NCI-H2171 treated with DMSO at 0.1 percent for 48 hours (cell line): ENCODE measurements around the gene ARHGAP45.
"Not testable (repeated sequence)": the region's sequence is repeated elsewhere in the genome, so short reads cannot be mapped to it uniquely, and the experiment has no call there.

Experiments used
- DNase-seq: peaks from one replicate; lab custom pipeline; 2025; lab: John Stamatoyannopoulos, UW

ARHGAP45 gene

DNA sequence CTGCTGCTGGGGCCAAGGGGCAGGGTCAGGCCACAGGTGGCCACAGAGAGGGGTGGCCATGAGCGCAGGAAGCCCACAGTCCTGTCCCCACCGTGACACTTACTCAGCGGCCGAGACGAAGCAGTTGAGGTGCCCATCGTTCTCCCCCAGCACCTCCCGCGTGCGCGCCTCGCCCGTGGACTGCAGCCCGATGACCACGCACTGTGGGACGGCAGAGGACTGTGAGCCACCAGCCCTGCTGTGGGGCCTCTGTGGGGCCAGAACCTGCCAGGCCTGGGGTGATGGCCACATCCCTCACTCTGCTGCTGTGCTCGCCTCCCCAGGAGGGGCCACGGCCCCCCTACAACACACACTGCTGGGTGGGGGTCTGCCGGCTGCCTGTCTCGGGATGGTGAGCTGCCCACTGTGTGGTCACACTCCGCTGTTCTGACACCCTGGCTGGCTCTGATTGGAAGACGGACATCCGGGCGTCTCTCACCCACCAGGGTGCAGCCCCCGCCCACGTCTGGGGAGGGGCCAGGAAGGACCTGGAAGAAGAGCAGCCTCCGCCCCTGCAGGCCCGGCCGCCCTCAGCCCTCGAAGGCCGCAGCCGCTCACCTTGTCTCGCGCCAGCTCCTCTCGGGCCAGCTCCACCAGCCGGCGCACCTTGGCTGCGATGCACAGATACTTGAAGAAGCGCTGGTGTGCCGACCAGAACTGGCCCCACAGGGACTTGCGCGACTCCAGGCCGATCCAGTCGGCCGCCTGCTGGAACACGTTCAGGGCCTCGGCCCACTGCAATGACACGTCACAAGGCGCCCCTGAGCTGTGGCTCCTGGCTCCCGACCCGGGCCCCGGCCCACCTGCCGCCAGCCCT lies 50.0 kb downstream of the ARHGAP45 start:
- DNase-seq: no peak

DNA sequence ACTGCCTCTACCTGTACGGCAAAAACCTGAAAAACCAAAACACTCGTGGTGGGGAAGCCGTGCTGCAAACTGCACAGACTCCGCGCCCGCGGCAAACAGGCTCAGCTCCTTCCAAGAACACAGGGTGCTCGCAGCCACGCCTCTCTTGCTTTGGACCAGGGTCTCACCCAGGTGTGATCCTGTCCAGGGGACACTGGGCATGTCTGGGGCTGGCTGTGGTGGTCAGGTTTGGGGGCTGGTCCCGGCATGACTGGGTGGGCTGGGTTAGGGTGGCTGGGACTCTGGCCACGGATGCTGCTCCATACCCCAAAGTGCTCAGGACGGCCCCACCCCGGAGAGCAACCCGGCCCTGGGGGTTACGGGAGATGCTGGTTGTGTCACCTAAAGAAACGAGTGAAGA lies 50.7 kb downstream of the ARHGAP45 start:
- DNase-seq: no peak

DNA sequence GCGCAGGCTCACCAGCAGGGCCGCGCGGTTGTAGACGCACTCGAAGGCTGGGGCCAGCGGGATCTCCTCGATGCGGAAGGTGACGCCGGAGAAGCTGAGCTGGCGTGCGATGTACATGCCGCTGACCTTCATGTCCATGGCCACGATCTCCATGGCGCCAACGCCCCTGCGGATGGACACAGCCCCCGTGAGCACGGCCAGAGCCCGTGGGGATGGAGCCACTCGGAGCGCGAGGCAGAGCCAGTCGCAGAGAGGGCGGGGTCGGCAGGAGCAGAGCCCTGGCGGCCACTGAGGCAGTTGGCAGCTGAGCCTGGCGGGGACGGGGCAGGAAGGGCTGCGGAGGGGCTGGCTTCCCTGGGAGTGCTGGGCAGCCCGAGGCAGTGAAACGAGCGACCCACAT lies 52.0 kb downstream of the ARHGAP45 start:
- DNase-seq: no peak

DNA sequence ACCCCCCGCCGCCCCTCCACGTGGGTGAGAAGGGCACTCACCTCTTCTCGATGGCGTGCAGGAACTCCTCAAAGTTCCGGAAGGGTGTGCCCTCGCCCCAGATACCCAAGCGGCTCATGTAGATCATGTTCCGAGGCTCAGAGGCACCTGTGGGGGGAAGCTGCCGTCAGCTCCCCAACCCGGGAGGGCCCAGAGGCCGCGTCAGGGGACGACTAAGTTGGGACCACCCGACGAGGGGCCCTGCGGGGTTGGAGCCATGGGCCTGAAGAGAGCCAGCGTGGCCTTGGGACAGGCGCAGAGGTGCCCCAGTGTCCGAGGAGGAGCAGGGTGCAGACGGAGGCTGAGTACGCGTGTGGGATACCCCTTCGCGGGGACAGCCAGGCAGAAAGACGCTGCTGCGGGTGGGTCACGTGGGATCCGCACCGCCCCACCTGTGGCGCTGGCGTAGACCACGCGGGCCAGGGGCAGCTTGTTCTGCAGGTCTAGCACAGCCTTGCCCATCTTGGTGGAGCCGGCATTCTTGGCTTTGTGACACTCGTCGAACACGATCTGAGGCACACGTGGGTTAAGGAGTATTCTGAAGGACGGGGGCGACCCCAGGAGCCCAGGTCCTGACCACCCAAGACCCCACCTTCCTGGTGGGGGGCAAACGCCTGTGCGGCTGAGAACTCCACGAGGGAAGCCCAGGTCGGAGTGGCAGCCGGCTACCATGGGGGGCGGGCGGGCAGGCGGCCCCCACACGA lies 52.7 kb downstream of the ARHGAP45 start:
- DNase-seq: no peak

DNA sequence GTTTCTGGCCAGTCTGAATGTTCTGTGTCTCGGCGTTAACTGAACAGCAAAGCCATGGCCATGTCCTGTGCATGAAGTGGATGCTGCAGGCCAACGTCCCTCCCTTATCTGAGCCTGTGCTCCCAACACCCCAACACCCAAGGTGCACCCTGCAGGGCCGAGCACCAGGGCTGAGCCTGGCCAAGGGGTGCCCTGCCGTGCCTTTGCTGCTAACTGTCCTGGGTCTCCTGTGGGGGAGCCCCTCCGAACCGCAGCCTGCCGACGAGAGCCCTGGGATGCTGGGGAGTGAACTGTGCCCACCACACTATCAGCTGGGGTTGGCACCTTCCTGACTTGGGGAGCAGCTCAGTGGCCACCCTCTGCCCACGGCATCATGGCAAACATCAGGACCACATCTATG lies 54.4 kb downstream of the ARHGAP45 start:
- DNase-seq: no peak

DNA sequence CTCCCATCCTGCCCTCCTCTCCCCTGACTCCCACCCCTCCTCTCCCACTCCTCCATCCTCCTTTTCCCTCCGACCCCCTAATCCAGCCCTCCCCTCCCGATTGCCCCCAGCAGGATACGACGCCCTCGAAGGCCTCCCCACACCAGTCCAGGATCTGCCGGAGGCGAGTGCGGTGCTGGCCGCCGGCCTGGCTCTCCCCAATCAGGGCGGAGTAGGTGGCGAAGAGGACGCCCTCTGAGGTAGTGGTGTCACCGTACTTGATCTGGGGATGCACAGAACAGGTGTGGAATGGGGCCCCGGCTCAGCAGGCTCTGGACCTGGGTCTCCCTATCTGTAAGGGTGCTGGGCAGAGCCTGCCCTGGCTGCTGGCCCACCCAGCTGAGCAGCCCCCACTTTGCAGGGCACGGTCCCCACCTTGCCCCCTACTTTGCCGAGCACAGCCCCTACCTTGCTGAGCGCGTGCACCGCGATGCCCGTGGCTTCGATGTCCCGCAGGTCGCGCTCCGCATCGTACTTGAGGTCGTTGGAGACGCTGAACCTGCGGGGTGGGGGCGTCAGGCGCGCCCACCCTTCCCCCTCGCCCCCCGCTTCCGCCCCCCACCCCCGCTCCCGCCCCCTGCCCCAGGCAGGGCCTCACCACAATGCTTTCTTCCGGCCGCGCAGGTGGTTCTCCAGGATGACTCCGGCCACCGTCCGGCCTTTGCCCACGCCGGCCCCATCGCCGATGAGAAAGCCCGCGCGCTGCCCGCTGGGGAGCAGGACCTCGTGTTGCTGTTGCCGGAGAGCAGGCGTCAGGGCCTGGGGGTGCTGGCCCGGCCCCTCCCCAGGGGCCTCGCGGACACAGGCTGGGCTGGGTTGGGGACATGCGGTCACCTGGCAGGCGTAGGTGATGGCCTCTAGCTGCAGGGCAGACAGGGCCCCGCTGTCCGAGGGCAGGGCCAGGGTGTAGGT lies 55.3 kb downstream of the ARHGAP45 start:
- DNase-seq: no peak

DNA sequence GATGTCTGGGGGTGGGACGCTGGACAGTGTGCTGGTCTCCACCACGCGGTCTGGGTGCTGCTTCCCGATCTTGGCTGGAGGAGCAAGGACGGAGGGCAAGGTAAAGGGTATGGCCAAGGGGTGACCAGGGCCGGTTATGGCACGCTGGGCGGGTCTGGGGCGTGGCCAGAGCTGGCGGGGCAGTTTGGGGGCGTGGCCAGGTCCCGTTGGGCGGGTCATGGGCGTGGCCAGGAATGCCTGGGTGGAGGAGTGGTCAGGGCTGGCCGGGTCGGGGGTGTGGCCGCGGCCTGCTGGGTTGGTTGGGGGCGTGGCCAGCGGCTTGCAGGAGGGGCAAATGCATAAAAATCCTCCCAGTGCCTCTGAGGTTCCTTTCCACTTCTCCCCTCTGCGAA lies 56.0 kb downstream of the ARHGAP45 start:
- no peak for DNase-seq

DNA sequence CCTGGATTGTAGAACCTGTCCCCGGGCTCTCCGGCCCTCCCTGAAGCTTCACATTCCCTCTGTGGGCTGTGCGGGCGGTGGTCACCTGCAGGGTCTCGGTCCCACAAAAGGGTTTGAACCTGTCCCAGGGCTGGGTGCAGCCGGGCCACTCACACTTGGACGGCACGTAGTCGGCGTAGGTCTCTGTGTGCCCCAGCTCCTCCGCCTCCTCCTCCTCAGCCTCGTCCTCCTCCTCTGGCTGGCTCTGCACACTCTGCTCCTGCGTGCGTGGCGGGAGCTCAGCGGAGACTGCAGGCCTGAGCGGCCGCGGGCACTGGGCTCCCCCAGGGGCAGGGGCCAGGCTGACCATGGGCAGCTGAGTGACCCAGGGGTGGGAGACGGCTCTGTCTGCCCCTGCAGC lies 56.4 kb downstream of the ARHGAP45 start:
- DNase-seq: no peak

DNA sequence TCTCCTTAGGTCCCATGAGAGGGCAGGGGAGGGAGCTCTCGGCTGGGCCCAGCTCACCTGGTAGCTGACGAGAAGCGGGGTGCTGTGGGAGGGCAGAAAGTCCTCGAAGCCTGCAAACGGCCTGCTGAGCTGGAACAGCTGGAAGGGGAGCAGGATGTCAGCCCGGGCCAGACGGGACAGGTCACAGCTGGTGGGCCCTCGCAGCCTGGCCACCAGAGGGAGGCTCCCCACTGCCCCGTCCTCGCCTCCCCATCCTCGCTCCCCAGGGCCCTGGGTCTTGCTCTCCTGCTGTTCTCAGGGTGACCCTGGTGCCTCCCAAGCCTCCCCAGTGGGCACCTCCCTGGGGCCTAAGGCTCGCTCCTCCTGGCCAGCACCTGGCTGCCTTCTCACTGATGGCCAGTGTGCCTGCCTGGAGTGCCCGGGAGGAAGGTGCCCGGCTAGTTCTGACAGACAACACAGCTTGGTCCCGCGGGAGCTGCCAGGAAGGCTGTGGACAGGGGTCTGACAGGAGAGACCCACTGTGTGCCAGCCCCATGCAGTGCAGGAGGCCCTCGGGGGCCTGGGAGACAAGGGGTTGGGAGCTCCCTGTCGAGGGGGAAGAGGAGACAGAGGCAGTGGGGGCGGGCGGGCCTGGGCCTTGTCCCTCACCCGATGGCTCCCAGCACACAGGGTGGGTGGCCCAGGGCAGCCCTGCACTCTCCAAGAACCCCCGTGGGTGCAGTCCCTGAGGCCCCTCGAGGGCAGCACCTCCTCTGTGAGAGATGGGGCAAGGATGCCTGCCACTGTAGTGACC lies 57.1 kb downstream of the ARHGAP45 start:
- no peak for DNase-seq

DNA sequence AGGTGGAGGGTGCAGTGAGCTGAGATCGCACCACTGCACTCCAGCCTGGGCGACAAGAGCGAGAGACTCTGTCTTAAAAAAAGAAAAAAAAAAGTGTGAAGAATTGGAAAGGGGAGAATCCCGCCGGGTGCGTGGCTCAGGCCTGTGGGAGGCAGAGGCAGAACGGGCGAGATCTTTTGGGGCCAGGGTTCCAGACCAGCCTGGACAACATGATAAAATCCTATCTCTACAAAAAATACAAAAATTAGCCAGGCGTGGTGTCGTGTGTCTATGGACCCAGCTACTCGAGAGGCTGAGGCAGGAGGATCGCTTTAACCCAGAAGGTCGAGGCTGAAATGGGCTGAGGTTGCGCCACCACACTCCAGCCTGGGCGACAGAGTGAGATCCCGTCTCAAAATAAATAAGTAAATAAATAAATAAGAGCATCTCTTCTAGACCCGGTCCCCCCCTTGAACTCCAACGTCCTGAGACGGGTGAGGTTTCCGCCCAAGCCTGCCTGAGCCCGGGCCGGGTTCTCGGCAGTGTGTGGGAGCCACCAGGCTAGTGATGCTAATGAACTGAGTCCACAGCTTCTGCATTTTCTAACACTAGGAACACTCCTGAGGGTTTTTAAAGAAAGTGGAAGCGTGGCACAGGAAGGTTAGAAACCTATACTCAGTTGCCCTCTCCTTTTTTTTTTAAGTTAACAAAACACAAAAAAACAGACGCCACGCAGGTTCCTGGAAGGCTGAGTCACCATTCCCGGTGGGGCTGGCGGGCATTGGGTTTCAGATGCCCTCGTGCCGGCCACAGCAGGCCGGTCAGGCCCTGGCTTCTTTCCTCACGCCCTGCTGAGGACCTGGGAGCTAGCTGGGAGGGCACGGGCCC lies 58.9 kb downstream of the ARHGAP45 start:
- DNase-seq: no peak

DNA sequence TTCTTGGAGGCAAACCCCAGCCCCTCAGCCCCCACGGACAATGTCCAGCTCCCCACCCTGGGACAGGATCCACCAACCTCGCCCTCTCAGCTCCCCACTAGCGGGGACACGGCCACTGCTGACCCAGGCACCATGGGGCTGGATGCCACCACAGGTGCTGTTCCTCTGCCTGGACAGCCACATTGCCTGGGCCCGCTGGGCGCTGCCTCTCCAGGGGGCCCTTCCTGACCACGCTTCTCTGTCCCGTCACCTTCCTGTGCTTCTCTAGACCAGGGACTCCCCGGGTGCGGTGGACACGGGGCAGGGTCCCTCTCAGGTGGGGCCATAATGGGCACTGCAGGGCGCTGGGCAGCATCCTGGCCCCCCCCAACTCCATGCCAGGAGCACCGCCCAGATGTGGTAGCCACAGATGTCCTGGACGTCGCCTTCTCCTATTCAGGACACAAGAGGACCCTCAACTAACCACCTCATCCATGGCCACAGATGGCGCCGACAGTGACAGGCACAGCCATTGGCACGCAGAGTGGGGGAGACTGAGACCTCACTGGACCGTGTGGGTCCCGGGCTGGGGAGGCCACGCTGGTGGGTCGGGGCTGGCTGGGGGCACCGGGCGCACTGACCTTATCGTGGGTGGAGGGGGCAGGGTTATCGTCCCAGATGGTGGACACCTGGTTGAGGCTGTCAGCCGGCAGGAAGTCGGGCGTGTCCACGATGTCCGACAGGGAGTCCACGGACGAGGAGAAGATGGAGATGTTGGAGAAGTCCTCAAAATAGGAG lies 60.2 kb downstream of the ARHGAP45 start:
- DNase-seq: no peak

DNA sequence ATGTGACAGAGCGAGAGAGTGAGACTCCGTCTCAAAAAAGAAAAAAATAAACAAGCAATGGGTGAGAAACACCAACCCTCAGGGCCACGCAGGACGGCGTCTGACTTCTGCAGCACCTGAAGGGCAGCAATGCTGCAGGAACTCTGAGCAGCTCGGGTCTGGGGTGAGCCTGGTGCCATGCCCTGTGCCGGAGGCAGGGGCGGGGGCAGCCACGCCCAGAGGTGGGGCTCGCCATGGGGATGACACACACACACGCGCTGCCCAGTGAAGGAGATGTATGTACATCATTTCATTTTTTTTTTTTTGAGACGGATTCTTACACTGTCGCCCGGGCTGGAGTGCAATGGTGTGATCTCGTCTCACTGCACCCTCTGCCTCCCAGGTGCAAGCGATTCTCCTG lies 61.1 kb downstream of the ARHGAP45 start:
- DNase-seq: no peak

DNA sequence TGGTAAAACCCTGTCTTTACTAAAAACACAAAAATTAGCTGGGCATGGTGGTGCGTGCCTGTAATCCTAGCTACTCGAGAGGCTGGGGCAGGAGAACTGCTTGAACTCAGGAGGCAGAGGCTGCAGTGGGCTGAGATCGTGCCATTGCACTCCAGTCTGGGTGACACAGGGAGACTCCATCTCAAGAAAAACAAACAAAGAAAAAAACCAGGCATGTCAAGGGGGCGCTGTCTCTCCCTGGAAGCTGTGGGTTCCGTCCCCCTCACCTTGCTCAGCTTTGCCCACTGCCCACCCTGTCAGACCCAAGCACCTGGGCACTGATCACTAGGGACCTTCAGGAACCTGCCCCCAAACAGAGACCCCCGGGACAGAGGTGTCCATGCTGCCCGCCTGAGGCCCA lies 62.1 kb downstream of the ARHGAP45 start:
- not testable (repeated sequence) for DNase-seq

DNA sequence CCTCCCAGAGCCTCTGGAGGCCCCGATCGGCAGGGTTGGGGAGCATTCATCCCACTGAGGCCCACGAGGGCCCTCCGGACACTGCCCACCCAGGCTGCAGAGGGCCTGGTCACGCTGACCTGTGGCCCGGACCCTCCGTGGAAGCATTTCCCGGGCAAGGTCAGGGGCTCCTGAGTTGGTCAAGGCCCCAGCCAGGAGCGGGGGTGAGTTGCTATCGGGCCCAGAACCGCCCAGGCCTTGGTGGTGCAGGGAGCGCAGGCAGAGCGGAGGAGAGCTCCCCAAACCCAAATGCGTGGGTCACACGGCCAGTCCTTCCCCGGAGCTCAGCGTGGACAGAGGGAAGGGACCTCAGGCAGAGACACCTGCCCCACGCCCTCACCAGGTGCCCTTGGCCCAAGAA lies 62.6 kb downstream of the ARHGAP45 start:
- no peak for DNase-seq

DNA sequence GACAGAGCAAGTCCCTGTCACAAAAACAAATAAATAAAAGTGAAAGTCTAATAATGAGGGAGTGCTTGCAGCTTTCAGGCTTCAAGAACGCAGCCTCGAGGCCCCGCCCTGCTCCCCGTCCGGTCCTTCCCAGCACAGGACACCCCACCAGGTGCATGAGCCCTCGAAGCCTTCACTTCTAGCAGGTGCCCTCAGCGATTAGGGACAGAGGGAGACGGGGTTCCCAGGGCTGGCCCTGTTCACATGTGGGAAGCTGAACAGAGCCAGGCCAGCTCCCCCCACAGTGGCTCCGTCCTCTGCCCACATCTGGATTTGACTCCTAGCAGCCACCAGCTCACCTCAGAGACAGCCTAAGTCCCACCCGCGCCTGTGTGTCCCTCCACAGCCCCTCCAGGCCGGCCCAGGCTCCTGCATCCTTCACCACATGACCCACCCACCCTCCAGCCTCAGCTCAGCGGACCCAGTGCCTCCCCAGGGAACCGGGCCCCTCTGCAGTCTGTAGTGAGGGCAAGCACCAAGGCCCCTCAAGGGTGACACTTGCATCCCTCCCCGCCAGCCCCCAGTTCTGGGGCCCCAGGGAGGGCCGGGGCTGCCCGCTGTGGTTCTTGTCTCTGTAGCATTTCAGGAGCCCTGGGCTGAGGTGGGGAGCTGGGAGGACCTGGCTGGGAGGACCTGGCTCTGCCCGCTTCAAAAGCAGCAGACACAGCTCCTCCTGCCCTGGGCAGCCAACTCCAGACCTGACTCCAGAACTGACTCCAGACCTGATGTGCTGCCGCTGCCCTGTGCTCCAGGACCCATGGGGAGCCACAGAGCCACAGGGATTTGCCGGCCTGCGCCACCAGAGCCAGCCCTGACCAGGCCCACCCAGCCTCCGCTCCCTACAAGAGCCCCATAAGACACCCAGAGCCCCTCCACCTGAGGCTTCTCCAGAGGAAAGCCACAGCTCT lies 64.1 kb downstream of the ARHGAP45 start:
- no peak for DNase-seq

DNA sequence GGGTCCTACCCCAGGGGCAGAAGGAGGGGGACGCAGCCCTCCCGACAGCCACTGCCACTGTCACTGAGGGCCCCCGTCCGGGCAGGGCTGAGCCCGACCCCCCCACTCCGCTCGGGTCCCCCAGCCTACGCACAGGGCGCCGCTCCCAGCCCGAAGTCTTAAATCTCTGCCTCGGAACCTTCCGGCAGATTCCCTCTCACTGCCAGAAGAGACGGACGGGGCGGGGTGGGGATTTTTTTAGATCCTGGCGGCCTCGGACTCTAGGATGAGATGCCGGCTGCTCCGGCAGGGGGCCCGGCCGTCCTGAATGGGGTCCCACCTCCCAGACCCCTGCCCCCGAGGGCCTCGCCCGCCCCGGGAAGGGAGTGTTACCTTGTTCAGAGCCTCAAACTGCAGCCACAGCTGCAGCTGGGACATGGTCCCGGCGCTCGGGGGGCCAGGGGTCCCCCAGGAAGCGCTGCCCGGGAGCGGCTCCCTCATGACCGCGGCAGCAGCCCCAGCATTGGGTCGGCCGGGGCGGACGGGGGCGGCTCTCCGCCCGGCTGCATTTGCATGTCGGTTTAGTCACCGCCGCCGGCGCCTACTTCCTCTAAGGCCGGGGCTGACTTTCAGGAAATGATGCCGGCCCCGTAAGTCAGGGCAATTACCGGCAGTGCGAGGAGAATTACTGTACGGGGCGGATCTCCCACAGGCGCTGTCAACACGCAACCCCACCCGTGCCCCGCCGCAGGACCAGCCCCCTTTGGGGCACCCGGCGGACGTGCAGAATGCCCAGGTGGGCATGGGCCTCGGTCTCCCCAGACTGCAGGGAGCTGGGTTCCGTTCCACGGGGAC lies 65.0 kb downstream of the ARHGAP45 start:
- DNase-seq: no peak

DNA sequence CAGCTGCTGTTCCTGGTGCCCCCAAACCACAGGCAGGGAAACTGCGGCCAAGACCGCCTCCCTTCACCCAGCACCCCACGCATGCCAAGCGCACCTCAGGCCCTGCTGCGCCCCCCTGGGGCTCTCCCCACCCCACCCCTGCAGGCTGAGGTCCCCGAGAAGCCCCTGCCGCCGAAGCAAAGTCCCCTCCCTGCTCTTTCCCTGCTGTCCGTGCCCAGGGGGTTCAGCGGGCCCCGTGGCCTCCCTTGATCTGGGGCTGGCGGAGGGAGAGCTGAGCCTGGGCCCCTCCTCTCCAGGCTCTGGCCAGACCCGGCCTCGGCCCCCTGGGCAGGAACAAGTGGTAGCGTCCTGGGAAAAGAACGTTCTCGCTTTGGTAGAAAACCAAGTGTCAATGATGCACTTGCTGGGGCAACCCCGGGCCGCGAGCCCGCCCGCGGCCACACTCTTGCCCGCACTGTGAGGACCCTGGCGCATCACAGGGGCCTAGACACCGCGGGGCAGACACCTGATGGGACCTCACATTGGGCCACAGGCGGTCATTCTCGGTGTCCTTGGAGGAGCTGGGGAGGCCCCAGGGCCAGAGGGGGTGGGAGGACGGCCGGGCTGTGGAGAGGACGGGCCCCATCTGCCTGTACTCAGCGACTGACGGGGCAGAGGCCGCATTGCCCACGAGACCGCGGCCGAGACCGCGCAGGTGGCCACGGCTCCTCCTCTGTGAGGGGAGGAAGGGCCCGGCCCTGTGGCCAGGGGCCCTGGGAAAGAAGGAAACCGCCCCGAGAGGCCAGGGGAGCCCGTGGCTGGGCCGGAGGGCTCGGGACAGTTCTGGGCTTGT lies 65.8 kb downstream of the ARHGAP45 start:
- no peak for DNase-seq
